ENCODE measurements around the gene CNGA3. TPM values are rescaled to one million over a fixed set of nuclear protein-coding genes. Genes with fewer than 3 reads are reported as not detected.

The CNGA3 gene
- total and polyA plus RNA-seq, 2 experiments from 2014 or later = under 0.01 to 0.30 TPM

- H3K79me2 ChIP-seq (ENCODE audit: insufficient read depth) = peaks cover 49% of the 10 kb centered on the region
- no peaks in the 10 kb centered on the region for H3K27me3 ChIP-seq (replicated peaks; ENCODE audit: insufficient read depth)
- peak overlapping the region; percentile 89 for H2AFZ ChIP-seq
- peak overlapping the region; percentile 83 for H3K9ac ChIP-seq
- in situ Hi-C loops (cut with MboI) = no loop called here
- DNase-seq = peak; percentile 70
- 0 out of 2 replicates have a peak, but pooled peaks cover 12% of the 10 kb centered on the region for H3F3A ChIP-seq (ENCODE audit: insufficient read depth)
- H3K27ac ChIP-seq = peak overlapping the region; percentile 71
- no peaks in the 10 kb centered on the region for H4K20me1 ChIP-seq (ENCODE audit: insufficient read depth)
- H3K9me3 ChIP-seq (ENCODE audit: low read depth) = no peaks in the 10 kb centered on the region
- H3K9me2 ChIP-seq (ENCODE audit: insufficient read depth) = no peaks in the 10 kb centered on the region
- peak overlapping the region; percentile 95 for H3K4me3 ChIP-seq
- TF ChIP-seq EZH2 (IDR thresholded peaks at IDR 0.05; ENCODE audit: insufficient read depth, poor library complexity, severe bottlenecking) = no peak
- no peak for TF ChIP-seq EZH2phosphoT487 (IDR thresholded peaks at IDR 0.05; ENCODE audit: insufficient read depth, low read depth)
- no peaks in the 10 kb centered on the region for H3K36me3 ChIP-seq (ENCODE audit: low read depth)
- H3K4me1 ChIP-seq (ENCODE audit: insufficient read depth) = peaks cover 12% of the 10 kb centered on the region; the same call in 1 of the 2 replicates
- H3K4me2 ChIP-seq (ENCODE audit: unreplicated experiment) = peak overlapping the region; percentile 93
- WGBS, 2 experiments (ENCODE audit: low coverage in 1 of 2, low lambda C conversion rate in 2 of 2, missing lambda C conversion rate in 2 of 2) = 1% methylated on average over 24 to 33 of the region's 34 CpGs
Observed at GRCh38 chr2:98445177-98445682, 99.0 kb downstream of the CNGA3 start.

- in situ Hi-C loops (cut with MboI) = no loop called here
- Histone ChIP-seq H3K4me3 (peak overlapping the region; percentile 95), H3K27me3 (replicated peaks; ENCODE audit: insufficient read depth) (no peaks in the 10 kb centered on the region), H3K4me2 (ENCODE audit: unreplicated experiment) (peak overlapping the region; percentile 93), H2AFZ (peak overlapping the region; percentile 89), H3K36me3 (ENCODE audit: low read depth) (no peaks in the 10 kb centered on the region), H3K9me3 (ENCODE audit: low read depth) (no peaks in the 10 kb centered on the region), H3K79me2 (ENCODE audit: insufficient read depth) (peaks cover 56% of the 10 kb centered on the region), H3F3A (ENCODE audit: insufficient read depth) (0 out of 2 replicates have a peak, but pooled peaks cover 12% of the 10 kb centered on the region), H3K27ac (peak overlapping the region; percentile 71), H3K9me2 (ENCODE audit: insufficient read depth) (no peaks in the 10 kb centered on the region), H4K20me1 (ENCODE audit: insufficient read depth) (no peaks in the 10 kb centered on the region), H3K4me1 (ENCODE audit: insufficient read depth) (peaks cover 12% of the 10 kb centered on the region; the same call in 1 of the 2 replicates), H3K9ac (peak overlapping the region; percentile 83)
- 46 to 50% methylated on average over 19 of the region's 19 CpGs for WGBS, 2 experiments (ENCODE audit: low coverage in 1 of 2, low lambda C conversion rate in 2 of 2, missing lambda C conversion rate in 2 of 2)
- peak; percentile 47 for DNase-seq
- no peak for TF ChIP-seq EZH2 (IDR thresholded peaks at IDR 0.05; ENCODE audit: insufficient read depth, poor library complexity, severe bottlenecking)
- no peak for TF ChIP-seq EZH2phosphoT487 (IDR thresholded peaks at IDR 0.05; ENCODE audit: insufficient read depth, low read depth)
Observed at GRCh38 chr2:98445683-98446581, 99.7 kb downstream of the CNGA3 start.

- H3K9me3 ChIP-seq (ENCODE audit: low read depth) = no peaks in the 10 kb centered on the region
- H3K27ac ChIP-seq = no peak overlapping the region
- H3K9ac ChIP-seq = no peak overlapping the region
- H3K4me3 ChIP-seq = no peak overlapping the region
- 0 out of 2 replicates have a peak, but pooled peaks cover 12% of the 10 kb centered on the region for H3F3A ChIP-seq (ENCODE audit: insufficient read depth)
- no peak overlapping the region for H3K4me2 ChIP-seq (ENCODE audit: unreplicated experiment)
- in situ Hi-C loops (cut with MboI) = no loop called here
- H3K27me3 ChIP-seq (replicated peaks; ENCODE audit: insufficient read depth) = no peaks in the 10 kb centered on the region
- no peak for DNase-seq
- no peaks in the 10 kb centered on the region for H3K9me2 ChIP-seq (ENCODE audit: insufficient read depth)
- H4K20me1 ChIP-seq (ENCODE audit: insufficient read depth) = no peaks in the 10 kb centered on the region
- 79 to 82% methylated on average over 6 of the region's 6 CpGs for WGBS, 2 experiments (ENCODE audit: low coverage in 1 of 2, low lambda C conversion rate in 2 of 2, missing lambda C conversion rate in 2 of 2)
- H3K79me2 ChIP-seq (ENCODE audit: insufficient read depth) = peaks cover 66% of the 10 kb centered on the region
- H3K4me1 ChIP-seq (ENCODE audit: insufficient read depth) = peaks cover 12% of the 10 kb centered on the region; the same call in 1 of the 2 replicates
- no peak for TF ChIP-seq EZH2phosphoT487 (IDR thresholded peaks at IDR 0.05; ENCODE audit: insufficient read depth, low read depth)
- no peak for TF ChIP-seq EZH2 (IDR thresholded peaks at IDR 0.05; ENCODE audit: insufficient read depth, poor library complexity, severe bottlenecking)
- H2AFZ ChIP-seq = no peak overlapping the region
- H3K36me3 ChIP-seq (ENCODE audit: low read depth) = no peaks in the 10 kb centered on the region
Observed at GRCh38 chr2:98446850-98447249, 100.6 kb downstream of the CNGA3 start.

Other genes starting within 250 kb of the CNGA3 start
- 16.0 and 22.8 TPM in 2 replicates for gene INPP4A, start 98.4 kb downstream of the CNGA3 start, total RNA-seq (2014; rRNA removed; shearing (Covaris generic))
- gene INPP4A, start 98.4 kb downstream of the CNGA3 start, polyA plus RNA-seq (2016; fragmentation: Nextera tagmentation; extraction: Ambion mirVana) = 8.0 and 9.5 TPM in 2 replicates